Nephron (organoid): ENCODE data around the gene ZFR2.

Experiments
- H3K27ac Mint-ChIP-seq, 3 experiments: 2 replicates each; pipeline ENCODE4 v1.8.0; 2020; ENCODE audit warnings: mixed read lengths in 3 of 3, mild to moderate bottlenecking in 2 of 3, moderate library complexity in 1 of 3
- H3K27me3 Mint-ChIP-seq: 2 replicates; pipeline ENCODE4 v1.8.0; 2021; ENCODE audit warnings: low read depth, mild to moderate bottlenecking, moderate library complexity, mixed read lengths
- H3K36me3 Mint-ChIP-seq: 2 replicates; pipeline ENCODE4 v1.8.0; 2020; ENCODE audit warnings: low read depth, mixed read lengths
- H3K4me1 Mint-ChIP-seq: 2 replicates; pipeline ENCODE4 v1.8.0; 2020; ENCODE audit warnings: mixed read lengths
- H3K4me3 Mint-ChIP-seq, 3 experiments: 2 replicates each; pipeline ENCODE4 v1.8.0; 2020; ENCODE audit warnings: mild to moderate bottlenecking in 3 of 3, mixed read lengths in 3 of 3, moderate library complexity in 2 of 3
- H3K9me3 Mint-ChIP-seq: 2 replicates; pipeline ENCODE4 v1.8.0; 2020; ENCODE audit warnings: mixed read lengths
- TF ChIP-seq, protein P1 (sequence below), 3 experiments: fragments of 200-600 bp; sonication (generic); IDR thresholded peaks; one replicate each; pipeline ENCODE4 v1.5.0; 2021; ENCODE audit warnings: antibody characterized with exemption in 3 of 3; ENCODE audit not compliant: unreplicated experiment in 3 of 3

The ZFR2 gene

DNA sequence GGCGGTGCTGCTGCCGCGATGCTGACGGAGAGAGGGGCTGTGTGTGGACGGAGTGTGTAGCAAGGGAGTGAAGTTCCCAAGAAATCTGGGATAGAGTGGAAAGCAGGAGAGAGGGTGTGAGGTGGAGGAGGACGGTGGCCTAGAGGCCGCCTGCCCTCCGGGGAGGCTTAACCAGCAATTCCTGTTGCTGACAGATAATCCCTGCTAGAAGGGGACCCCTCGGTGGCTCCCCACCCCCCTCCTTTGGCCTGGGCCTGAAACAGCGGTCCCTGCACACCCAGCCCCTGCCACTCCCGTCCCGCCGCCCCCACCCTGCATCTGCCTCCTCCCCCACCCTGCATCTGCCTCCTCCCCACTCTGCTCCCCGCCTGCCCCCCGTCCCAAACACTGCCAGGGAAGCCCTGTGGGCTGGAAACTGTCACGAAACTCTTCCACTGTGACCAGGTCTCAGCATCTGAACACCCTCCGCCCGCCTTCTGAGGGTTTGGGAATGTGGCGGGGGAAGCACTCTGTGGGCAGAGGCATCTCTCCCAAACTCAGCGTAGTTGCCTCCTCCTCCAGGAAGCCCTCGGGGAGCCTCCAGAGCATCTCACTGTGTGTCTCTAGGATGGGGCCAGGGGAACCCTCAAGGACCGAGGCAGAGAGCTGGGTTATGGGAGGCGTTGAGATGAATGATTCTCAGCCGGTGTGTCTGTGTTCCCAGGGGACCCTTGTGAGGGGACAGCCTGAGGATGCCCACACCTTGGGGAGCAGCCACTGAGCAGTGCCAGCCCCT lies 65.5 kb downstream of the ZFR2 start:
- H3K4me3 Mint-ChIP-seq: no peak overlapping the region
- peaks cover 52% of the 10 kb centered on the region for H3K27me3 Mint-ChIP-seq
- no peak overlapping the region for H3K27ac Mint-ChIP-seq
- TF ChIP-seq, protein P1, sequence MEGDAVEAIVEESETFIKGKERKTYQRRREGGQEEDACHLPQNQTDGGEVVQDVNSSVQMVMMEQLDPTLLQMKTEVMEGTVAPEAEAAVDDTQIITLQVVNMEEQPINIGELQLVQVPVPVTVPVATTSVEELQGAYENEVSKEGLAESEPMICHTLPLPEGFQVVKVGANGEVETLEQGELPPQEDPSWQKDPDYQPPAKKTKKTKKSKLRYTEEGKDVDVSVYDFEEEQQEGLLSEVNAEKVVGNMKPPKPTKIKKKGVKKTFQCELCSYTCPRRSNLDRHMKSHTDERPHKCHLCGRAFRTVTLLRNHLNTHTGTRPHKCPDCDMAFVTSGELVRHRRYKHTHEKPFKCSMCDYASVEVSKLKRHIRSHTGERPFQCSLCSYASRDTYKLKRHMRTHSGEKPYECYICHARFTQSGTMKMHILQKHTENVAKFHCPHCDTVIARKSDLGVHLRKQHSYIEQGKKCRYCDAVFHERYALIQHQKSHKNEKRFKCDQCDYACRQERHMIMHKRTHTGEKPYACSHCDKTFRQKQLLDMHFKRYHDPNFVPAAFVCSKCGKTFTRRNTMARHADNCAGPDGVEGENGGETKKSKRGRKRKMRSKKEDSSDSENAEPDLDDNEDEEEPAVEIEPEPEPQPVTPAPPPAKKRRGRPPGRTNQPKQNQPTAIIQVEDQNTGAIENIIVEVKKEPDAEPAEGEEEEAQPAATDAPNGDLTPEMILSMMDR (IDR thresholded peaks at IDR 0.05; ENCODE audit: unreplicated experiment in 3 of 3): no peak
- no peaks in the 10 kb centered on the region for H3K36me3 Mint-ChIP-seq
- no peaks in the 10 kb centered on the region for H3K4me1 Mint-ChIP-seq
- peaks cover 3% of the 10 kb centered on the region for H3K9me3 Mint-ChIP-seq

DNA sequence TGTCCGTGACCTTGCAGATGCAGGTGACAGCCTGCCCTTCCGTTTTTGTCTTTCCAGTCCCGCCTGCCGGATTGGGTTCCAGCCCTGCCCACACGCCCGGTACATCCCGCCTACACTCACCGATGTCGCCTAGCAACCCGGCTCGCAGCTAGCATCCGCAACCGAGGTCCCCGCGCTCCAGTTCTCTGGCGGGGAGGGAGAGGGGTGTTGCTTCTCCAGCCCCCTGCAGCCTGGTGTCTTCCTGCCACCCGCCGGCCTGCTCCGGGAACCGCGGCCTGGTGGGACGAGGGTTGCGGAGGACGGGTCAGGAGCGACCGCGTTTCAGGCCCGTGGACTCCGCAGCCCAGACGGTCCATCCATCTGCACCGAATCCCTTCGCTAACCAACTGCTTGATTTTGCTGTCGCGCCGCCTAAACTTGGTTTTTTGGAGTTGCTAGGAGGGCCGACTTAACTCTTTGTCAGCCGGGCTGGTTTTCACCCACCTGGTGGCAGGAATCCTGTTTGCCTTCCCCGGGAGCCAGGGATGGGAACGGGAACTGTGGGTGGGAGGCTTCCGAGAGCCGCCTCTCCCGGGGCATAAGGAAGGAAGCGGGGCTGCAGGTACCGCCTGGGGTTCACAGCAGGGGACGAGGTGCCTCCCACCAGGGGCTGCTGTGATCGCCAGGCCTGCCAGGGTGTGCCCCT lies 67.3 kb downstream of the ZFR2 start:
- TF ChIP-seq, protein P1 (IDR thresholded peaks at IDR 0.05; ENCODE audit: unreplicated experiment in 3 of 3): peak in 1 of 3 experiments; percentile 17
- Mint-ChIP-seq H3K4me3 (peak overlapping the region; percentile 38 to 59 (median 47)), H3K27me3 (peaks cover 58% of the 10 kb centered on the region), H3K36me3 (no peaks in the 10 kb centered on the region), H3K27ac (no peak overlapping the region), H3K4me1 (no peaks in the 10 kb centered on the region), H3K9me3 (peaks cover 9% of the 10 kb centered on the region)

DNA sequence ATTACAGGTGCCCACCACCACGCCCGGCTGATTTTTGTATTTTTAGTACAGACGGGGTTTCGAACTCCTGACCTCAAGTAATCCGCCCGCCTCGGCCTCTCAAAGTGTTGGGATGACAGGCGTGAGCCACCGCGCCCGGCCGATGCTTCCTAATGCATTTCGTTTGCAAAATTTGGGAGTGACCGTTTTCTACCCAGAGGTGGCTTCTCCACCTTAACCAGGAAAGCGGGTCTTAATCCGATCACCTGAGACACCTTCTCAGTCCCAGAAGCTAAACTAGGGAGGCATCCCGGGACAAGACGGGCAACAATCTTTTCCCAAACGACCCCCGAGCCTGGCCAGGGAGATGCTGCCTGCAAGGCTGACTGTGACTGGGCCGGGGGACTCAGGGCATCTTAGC lies 67.8 kb downstream of the ZFR2 start:
- no peak overlapping the region for H3K4me3 Mint-ChIP-seq
- peaks cover 60% of the 10 kb centered on the region for H3K27me3 Mint-ChIP-seq
- H3K36me3 Mint-ChIP-seq: no peaks in the 10 kb centered on the region
- H3K9me3 Mint-ChIP-seq: peaks cover 11% of the 10 kb centered on the region
- TF ChIP-seq, protein P1 (IDR thresholded peaks at IDR 0.05; ENCODE audit: unreplicated experiment in 3 of 3): no peak
- H3K27ac Mint-ChIP-seq: no peak overlapping the region
- no peaks in the 10 kb centered on the region for H3K4me1 Mint-ChIP-seq

DNA sequence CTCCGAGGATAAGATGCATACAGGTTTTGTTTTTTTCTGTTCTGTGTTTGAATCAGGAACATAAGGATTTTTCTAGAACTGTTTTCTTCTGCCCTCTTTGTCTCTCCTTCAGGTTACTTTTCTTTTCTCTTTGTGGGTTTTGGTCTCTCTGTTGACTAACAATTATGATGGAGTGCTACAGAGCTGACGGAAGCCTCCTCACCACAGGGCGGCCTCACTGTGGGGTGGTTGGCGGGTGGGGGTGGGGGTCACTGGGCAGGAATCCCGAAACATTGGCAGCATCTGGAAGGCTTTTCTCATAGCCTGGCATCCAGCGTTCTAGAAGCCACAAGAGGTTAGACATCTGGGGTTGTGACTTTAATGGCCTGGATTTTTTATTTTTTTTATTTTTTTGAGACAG lies 70.7 kb downstream of the ZFR2 start:
- Mint-ChIP-seq H3K27ac (no peak overlapping the region), H3K9me3 (peaks cover 14% of the 10 kb centered on the region)

DNA sequence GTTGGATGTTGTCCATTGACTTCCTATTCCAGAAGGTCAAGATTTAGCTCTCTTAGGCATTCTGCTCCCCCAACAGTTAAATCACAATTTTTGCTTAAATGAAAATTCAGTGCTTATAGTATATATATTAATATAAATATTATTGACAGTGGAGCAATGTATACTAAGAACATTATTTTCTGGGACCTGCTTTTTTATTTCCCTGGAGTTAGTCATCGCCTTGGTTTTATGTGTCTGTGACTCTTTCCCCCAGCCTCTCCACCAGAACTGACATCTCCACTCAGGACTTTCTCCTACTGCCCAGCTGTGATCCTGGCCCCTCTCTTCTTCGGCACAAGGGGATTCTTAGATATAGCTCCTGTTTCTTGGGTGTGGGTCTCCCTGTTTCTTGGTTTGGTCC lies 72.5 kb downstream of the ZFR2 start:
- peaks cover 46% of the 10 kb centered on the region for H3K27me3 Mint-ChIP-seq
- no peaks in the 10 kb centered on the region for H3K4me1 Mint-ChIP-seq
- H3K9me3 Mint-ChIP-seq: peaks cover 20% of the 10 kb centered on the region
- H3K27ac Mint-ChIP-seq: no peak overlapping the region
- TF ChIP-seq, protein P1 (IDR thresholded peaks at IDR 0.05; ENCODE audit: unreplicated experiment in 3 of 3): no peak
- no peak overlapping the region for H3K4me3 Mint-ChIP-seq
- no peaks in the 10 kb centered on the region for H3K36me3 Mint-ChIP-seq

More for the DNA sequence above, 70.7 kb downstream of the ZFR2 start:
- Mint-ChIP-seq H3K36me3 (no peaks in the 10 kb centered on the region), H3K27me3 (peaks cover 53% of the 10 kb centered on the region), H3K4me3 (no peak overlapping the region), H3K4me1 (no peaks in the 10 kb centered on the region)
- TF ChIP-seq, protein P1 (IDR thresholded peaks at IDR 0.05; ENCODE audit: unreplicated experiment in 3 of 3): no peak
